ENCODE measurements around the gene TPBGL. TPM values are rescaled to one million over a fixed set of nuclear protein-coding genes. Genes with fewer than 3 reads are reported as not detected.

Gene TPBGL
- total RNA-seq, 1 donor from 2014 or later: not detected

Other genes with a start within 250 kb of the TPBGL start
- gene OR2AT4, start 143.9 kb upstream of the TPBGL start, total RNA-seq: not detected
- 403 TPM for gene SLCO2B1, start 89.7 kb upstream of the TPBGL start, total RNA-seq
- 78.2 TPM for gene ARRB1, start 110.9 kb downstream of the TPBGL start, total RNA-seq
- 511 TPM for gene RPS3, start 158.7 kb downstream of the TPBGL start, total RNA-seq
- gene KLHL35, start 192.4 kb downstream of the TPBGL start, total RNA-seq: not detected